ENCODE results near the gene LDB2. TPM values are rescaled to one million over a fixed set of nuclear protein-coding genes. Genes with fewer than 3 reads are reported as not detected.
A peak's percentile ranks its signal among the peaks of the same experiment; 100 is the strongest.

Gene LDB2
- total RNA-seq, 1 experiment from 2014 or later = not detected

- POLR2A ChIA-PET (ENCODE audit: unreplicated experiment) = no interaction called here
Observed at GRCh38 chr4:16791460-16791859, 107.0 kb downstream of the LDB2 start.

GRCh38 chr4:16790508-16790907 lies 107.9 kb downstream of the LDB2 start:
- H3K36me3 ChIP-seq (ENCODE audit: low read depth, low read length) = no peaks in the 10 kb centered on the region
- no TSS peak for BruUV-seq (replicated peaks)
- H2AFZ ChIP-seq (ENCODE audit: low read length) = no peak overlapping the region
- H3K9me2 ChIP-seq (replicated peaks; ENCODE audit: low read length) = no peaks in the 10 kb centered on the region
- H3K4me3 ChIP-seq (ENCODE audit: low read length) = no peak overlapping the region
- H3K79me2 ChIP-seq (ENCODE audit: low read length) = no peaks in the 10 kb centered on the region
- no peaks in the 10 kb centered on the region for H3K4me1 ChIP-seq (ENCODE audit: insufficient read depth, low read length)
- H4K20me1 ChIP-seq (ENCODE audit: low read length) = no peaks in the 10 kb centered on the region
- peaks cover 32% of the 10 kb centered on the region for H3K27me3 ChIP-seq (ENCODE audit: low read length)
- ATAC-seq = no peak
- intact Hi-C loops (cut with micrococcal nuclease) = no loop called here
- H3K27ac ChIP-seq (ENCODE audit: low read length) = no peak overlapping the region
- H3K4me2 ChIP-seq (ENCODE audit: low read length) = no peak overlapping the region
- ChIA-PET CTCF (no interaction called here), POLR2A (ENCODE audit: unreplicated experiment) (no interaction called here)
- TF ChIP-seq EZH2phosphoT487 (IDR thresholded peaks at IDR 0.05; ENCODE audit: borderline replicate concordance, low read length) (no peak), EZH2 (IDR thresholded peaks at IDR 0.05; ENCODE audit: low read length, unreplicated experiment) (no peak), CTCF (conservative IDR thresholded peaks at IDR 0.05; ENCODE audit: low read depth, low read length) (no peak)
- peak; percentile 18 for DNase-seq
- H3K9ac ChIP-seq (ENCODE audit: low read length) = no peak overlapping the region
- H3F3A ChIP-seq (ENCODE audit: low read length, unreplicated experiment) = no peaks in the 10 kb centered on the region
- H3K9me3 ChIP-seq (ENCODE audit: low read length) = no peaks in the 10 kb centered on the region

More at GRCh38 chr4:16791460-16791859, 107.0 kb downstream of the LDB2 start:
- intact Hi-C loops (cut with micrococcal nuclease) = no loop called here
- Histone ChIP-seq H3K9me2 (replicated peaks; ENCODE audit: low read length) (no peaks in the 10 kb centered on the region), H3K36me3 (ENCODE audit: low read depth, low read length) (no peaks in the 10 kb centered on the region), H3K27ac (ENCODE audit: low read length) (no peak overlapping the region), H2AFZ (ENCODE audit: low read length) (no peak overlapping the region), H3K4me2 (ENCODE audit: low read length) (no peak overlapping the region), H3K79me2 (ENCODE audit: low read length) (no peaks in the 10 kb centered on the region), H3K4me3 (ENCODE audit: low read length) (no peak overlapping the region), H4K20me1 (ENCODE audit: low read length) (no peaks in the 10 kb centered on the region), H3K9ac (ENCODE audit: low read length) (no peak overlapping the region), H3K4me1 (ENCODE audit: insufficient read depth, low read length) (no peaks in the 10 kb centered on the region), H3K27me3 (ENCODE audit: low read length) (peaks cover 24% of the 10 kb centered on the region; the same call in 1 of the 2 replicates), H3K9me3 (ENCODE audit: low read length) (no peaks in the 10 kb centered on the region), H3F3A (ENCODE audit: low read length, unreplicated experiment) (no peaks in the 10 kb centered on the region)
- ATAC-seq (no peak), DNase-seq (no peak)
- CTCF ChIA-PET = no interaction called here
- BruUV-seq (replicated peaks) = no TSS peak
- TF ChIP-seq EZH2 (IDR thresholded peaks at IDR 0.05; ENCODE audit: low read length, unreplicated experiment) (no peak), EZH2phosphoT487 (IDR thresholded peaks at IDR 0.05; ENCODE audit: borderline replicate concordance, low read length) (no peak), CTCF (conservative IDR thresholded peaks at IDR 0.05; ENCODE audit: low read depth, low read length) (no peak)

GRCh38 chr4:16788868-16789267 lies 109.6 kb downstream of the LDB2 start:
- intact Hi-C loops (cut with micrococcal nuclease) = no loop called here
- no peak overlapping the region for H3K4me2 ChIP-seq (ENCODE audit: low read length)
- no peak overlapping the region for H3K4me3 ChIP-seq (ENCODE audit: low read length)
- no peak for DNase-seq
- BruUV-seq (replicated peaks) = no TSS peak
- H3K27ac ChIP-seq (ENCODE audit: low read length) = no peak overlapping the region
- H3K9me2 ChIP-seq (replicated peaks; ENCODE audit: low read length) = no peaks in the 10 kb centered on the region
- no peak for TF ChIP-seq CTCF (conservative IDR thresholded peaks at IDR 0.05; ENCODE audit: low read depth, low read length)
- TF ChIP-seq EZH2phosphoT487 (IDR thresholded peaks at IDR 0.05; ENCODE audit: borderline replicate concordance, low read length) = no peak
- no peak for TF ChIP-seq EZH2 (IDR thresholded peaks at IDR 0.05; ENCODE audit: low read length, unreplicated experiment)
- H3K9ac ChIP-seq (ENCODE audit: low read length) = no peak overlapping the region
- H3K27me3 ChIP-seq (ENCODE audit: low read length) = peaks cover 36% of the 10 kb centered on the region
- no peaks in the 10 kb centered on the region for H3K36me3 ChIP-seq (ENCODE audit: low read depth, low read length)
- no peaks in the 10 kb centered on the region for H3K4me1 ChIP-seq (ENCODE audit: insufficient read depth, low read length)
- CTCF ChIA-PET = no interaction called here
- no peaks in the 10 kb centered on the region for H3K79me2 ChIP-seq (ENCODE audit: low read length)
- no peaks in the 10 kb centered on the region for H4K20me1 ChIP-seq (ENCODE audit: low read length)
- no peak overlapping the region for H2AFZ ChIP-seq (ENCODE audit: low read length)
- no peaks in the 10 kb centered on the region for H3K9me3 ChIP-seq (ENCODE audit: low read length)
- ATAC-seq = no peak
- H3F3A ChIP-seq (ENCODE audit: low read length, unreplicated experiment) = no peaks in the 10 kb centered on the region
- POLR2A ChIA-PET (ENCODE audit: unreplicated experiment) = no interaction called here

Data from PC-3 (cell line).